SH-SY5Y (cell line): Measurements from ENCODE around the gene NDUFV3.

Experiments used
- GATA2 ChIP-seq: IDR thresholded peaks from 2 replicates; pipeline ENCODE4 v1.6.1; 2011; ENCODE audit warnings: mild to moderate bottlenecking, low read depth, low read length
- GATA3 ChIP-seq: IDR thresholded peaks from 2 replicates; pipeline ENCODE4 v1.6.1; 2011; ENCODE audit warnings: low read depth, mild to moderate bottlenecking, low read length, moderate library complexity

DNA sequence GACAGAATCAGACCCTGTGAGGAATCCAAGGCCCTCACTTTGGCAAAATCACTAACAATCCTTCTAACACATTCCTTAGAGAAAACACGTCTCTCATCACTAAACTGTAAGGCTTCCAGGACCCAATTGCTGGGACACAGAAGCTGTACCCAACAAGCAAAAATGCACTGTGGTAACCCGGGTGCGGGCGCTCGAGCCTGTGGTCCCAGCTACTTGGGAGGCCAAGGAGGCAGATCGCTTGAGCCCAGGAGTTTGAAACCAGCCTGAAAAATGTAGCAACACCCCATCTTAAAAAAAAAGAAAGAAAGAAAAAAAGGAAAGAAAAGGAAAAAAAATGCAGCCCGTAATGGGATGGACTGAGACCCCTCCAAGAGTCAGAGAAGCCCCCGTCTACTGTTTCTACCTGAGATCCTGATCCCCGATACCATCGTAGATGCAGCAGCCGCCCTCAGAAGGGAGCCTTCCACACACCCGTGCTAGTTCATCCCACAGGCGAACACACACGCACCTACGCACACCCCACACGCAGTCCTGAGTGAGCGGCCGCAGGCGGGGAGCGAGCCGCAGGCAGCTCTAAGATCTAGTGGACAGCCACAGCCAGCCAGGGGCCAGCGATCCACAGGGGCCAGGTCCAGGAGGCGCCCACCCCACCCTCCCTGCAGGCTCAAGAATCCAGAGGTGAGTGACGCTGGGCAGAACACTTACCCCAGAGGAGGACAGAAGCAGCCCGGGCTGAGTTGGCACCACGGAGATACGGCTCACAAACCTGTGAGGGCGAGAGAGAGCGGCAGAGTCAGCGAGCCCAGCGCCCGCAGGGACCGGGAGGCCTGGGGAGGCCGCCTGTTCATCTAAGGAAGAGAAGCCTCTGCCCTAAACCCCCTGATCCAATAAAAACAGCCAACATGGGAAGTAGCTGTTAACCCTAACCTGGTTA, 33.9 kb upstream of the NDUFV3 start:
- no peak for TF ChIP-seq GATA2
- no peak for TF ChIP-seq GATA3
